AML-193 (cell line): ENCODE measurements around the gene GUCY1A1.

Source experiments
- DNase-seq, 2 experiments: peaks; one replicate each; lab custom pipeline; 2025; lab: John Stamatoyannopoulos, UW

Gene GUCY1A1

GRCh38 chr4:155658681-155659064, 8.0 kb upstream of the GUCY1A1 start:
- DNase-seq: no peak

GRCh38 chr4:155659176-155659575, 7.5 kb upstream of the GUCY1A1 start:
- DNase-seq: no peak

GRCh38 chr4:155660436-155660835, 6.2 kb upstream of the GUCY1A1 start:
- DNase-seq: no peak

- no peak for DNase-seq
Measured at GRCh38 chr4:155665054-155665453, 1.6 kb upstream of the GUCY1A1 start.

GRCh38 chr4:155667222-155667567, 547 bp downstream of the GUCY1A1 start:
- no peak for DNase-seq

GRCh38 chr4:155667568-155668511, 1.2 kb downstream of the GUCY1A1 start:
- no peak for DNase-seq

- DNase-seq: no peak
Measured at GRCh38 chr4:155668707-155669220, 2.1 kb downstream of the GUCY1A1 start.

- DNase-seq: no peak
Measured at GRCh38 chr4:155672342-155672741, 5.7 kb downstream of the GUCY1A1 start.

GRCh38 chr4:155673453-155673979, 6.9 kb downstream of the GUCY1A1 start:
- no peak for DNase-seq

GRCh38 chr4:155674669-155675071, 8.0 kb downstream of the GUCY1A1 start:
- no peak for DNase-seq

GRCh38 chr4:155675709-155676429, 9.2 kb downstream of the GUCY1A1 start:
- DNase-seq: peak; percentile 17 to 31

- no peak for DNase-seq
Measured at GRCh38 chr4:155676430-155676825, 9.8 kb downstream of the GUCY1A1 start.

GRCh38 chr4:155678011-155678410, 11.4 kb downstream of the GUCY1A1 start:
- DNase-seq: no peak

GRCh38 chr4:155679343-155679742, 12.7 kb downstream of the GUCY1A1 start:
- no peak for DNase-seq

GRCh38 chr4:155681886-155682285, 15.2 kb downstream of the GUCY1A1 start:
- no peak for DNase-seq

- no peak for DNase-seq
Measured at GRCh38 chr4:155684423-155684822, 17.8 kb downstream of the GUCY1A1 start.

GRCh38 chr4:155684892-155685541, 18.4 kb downstream of the GUCY1A1 start:
- DNase-seq: no peak

GRCh38 chr4:155687380-155687982, 20.8 kb downstream of the GUCY1A1 start:
- no peak for DNase-seq

GRCh38 chr4:155688211-155688610, 21.6 kb downstream of the GUCY1A1 start:
- DNase-seq: no peak

GRCh38 chr4:155688860-155689259, 22.2 kb downstream of the GUCY1A1 start:
- no peak for DNase-seq

- no peak for DNase-seq
Measured at GRCh38 chr4:155690044-155690837, 23.6 kb downstream of the GUCY1A1 start.
